ENCODE measurements around the gene TECPR2. TPM values are rescaled to one million over a fixed set of nuclear protein-coding genes. Genes with fewer than 3 reads are reported as not detected.
A peak's percentile ranks its signal among the peaks of the same experiment; 100 is the strongest.

The TECPR2 gene
- total and polyA plus RNA-seq, 2 of the 13 experiments (the other 11 are each of a cell fraction or from before 2014, with no cell fraction given): 3.5 to 5.7 TPM

GRCh38 chr14:102516531-102517391 is 154.0 kb downstream of the TECPR2 start (continued):
- TF ChIP-seq RORA (CRISPR knock-in tag; IDR thresholded peaks at IDR 0.05): no peak
- TF ChIP-seq ZNF703 (CRISPR knock-in tag; IDR thresholded peaks at IDR 0.05; ENCODE audit: borderline replicate concordance): no peak
- 0 out of 2 replicates have a peak, but pooled peaks have one; percentile 35 for TF ChIP-seq NFKBIZ (CRISPR knock-in tag; IDR thresholded peaks at IDR 0.05)
- no peak for TF ChIP-seq ZSCAN31 (CRISPR knock-in tag; IDR thresholded peaks at IDR 0.05; ENCODE audit: low read depth)
- TF ChIP-seq MNT (IDR thresholded peaks at IDR 0.05): no peak
- no peak for TF ChIP-seq SMAD3 (CRISPR knock-in tag; IDR thresholded peaks at IDR 0.05)
- no peak for TF ChIP-seq SNRNP70 (IDR thresholded peaks at IDR 0.05; ENCODE audit: low read depth, low read length)
- TF ChIP-seq ZNF282 (IDR thresholded peaks at IDR 0.05; ENCODE audit: partially characterized antibody): no peak
- peak; percentile 81 for TF ChIP-seq ARID4A (CRISPR knock-in tag; IDR thresholded peaks at IDR 0.05; ENCODE audit: borderline replicate concordance)
- peak; percentile 70; the same call in 1 of the 2 replicates for TF ChIP-seq ZBTB43 (CRISPR knock-in tag; conservative IDR thresholded peaks at IDR 0.05)
- TF ChIP-seq MED1 (CRISPR knock-in tag; IDR thresholded peaks at IDR 0.05): peak; percentile 53; the same call in 1 of the 2 replicates
- TF ChIP-seq RARA (CRISPR knock-in tag; IDR thresholded peaks at IDR 0.05): no peak; the same call in 1 of the 2 replicates
- TF ChIP-seq TP53 (CRISPR knock-in tag; conservative IDR thresholded peaks at IDR 0.05): no peak; the same call in 1 of the 2 replicates
- TF ChIP-seq HNRNPH1 (optimal IDR thresholded peaks at IDR 0.05; ENCODE audit: low read depth, low read length): no peak
- TF ChIP-seq STAG1 (CRISPR knock-in tag; IDR thresholded peaks at IDR 0.05): peak; percentile 81
- peak; percentile 55; the same call in 1 of the 2 replicates for TF ChIP-seq ZFP90 (CRISPR knock-in tag; IDR thresholded peaks at IDR 0.05; ENCODE audit: borderline replicate concordance)
- TF ChIP-seq CERS6 (CRISPR knock-in tag; IDR thresholded peaks at IDR 0.05): no peak
